HCT116 (cell line): ENCODE measurements around the gene LYPD5. TPM values are rescaled to one million over a fixed set of nuclear protein-coding genes. Genes with fewer than 3 reads are reported as not detected.

Experiments used
- ATAC-seq: fragments of 200-7000 bp; cut with Tn5 transposase; 2 replicates; pipeline ENCODE4 v1.9.1; 2020; ENCODE audit warnings: mild to moderate bottlenecking, moderate library complexity
- BruUV-seq: library from RNA; stranded (reverse); fragments of 400-500 nt; replicated peaks from 2 replicates; lab custom pipeline; 2021; lab: Mats Ljungman, UMichigan
- CTCF ChIA-PET: fragments of 300-600 bp; sonication (Branson Sonifier 250); formaldehyde crosslinking; loops from one replicate; lab custom pipeline; 2021; ENCODE audit warnings: antibody characterized with exemption; lab: Charles Lee
- POLR2A ChIA-PET: fragments of 300-600, 350-600 bp; sonication (Branson Sonifier 250); formaldehyde crosslinking; loops from one replicate; lab custom pipeline; 2021; ENCODE audit warnings: antibody characterized with exemption; lab: Charles Lee
- RAD21 ChIA-PET, 2 experiments: fragments of 300-600 bp; sonication (Branson Sonifier 250); formaldehyde crosslinking; loops; one replicate each; lab custom pipeline; 2023; ENCODE audit warnings: low total read pairs in 2 of 2; ENCODE audit not compliant: uncharacterized antibody in 2 of 2, unreplicated experiment in 2 of 2, low non-redundant PET in 1 of 2; lab: Charles Lee
- DNase-seq: peaks from one replicate; pipeline ENCODE4 v3.0.0-alpha.2; 2010; ENCODE audit warnings: low read depth, low spot score
- H2AFZ ChIP-seq: fragments of 200-600 bp; shearing (Covaris generic), sonication (generic); 2 replicates; pipeline ENCODE4 v1.6.1; 2017; ENCODE audit warnings: low read depth, mixed run types, mixed read lengths, antibody characterized with exemption, low read length; ENCODE audit not compliant: poor library complexity, severe bottlenecking
- H3K27ac ChIP-seq: 2 replicates; pipeline ENCODE4 v1.5.1; 2012; ENCODE audit warnings: low read depth, low read length
- H3K27me3 ChIP-seq: fragments of 200-600 bp; sonication (generic); 2 replicates; pipeline ENCODE4 v1.6.1; 2016; ENCODE audit warnings: mixed run types, low read length, mixed read lengths; ENCODE audit not compliant: insufficient read depth
- H3K36me3 ChIP-seq, 2 experiments: fragments of 200-500 bp in 1 of 2; fragments of 200-600 bp in 1 of 2; sonication (Bioruptor generic) in 1 of 2; sonication (generic) in 1 of 2; 2 replicates each; pipeline versions ENCODE4 v1.5.1 to v1.6.1; 2014 to 2016; ENCODE audit warnings: low read length in 2 of 2, inconsistent platforms in 1 of 2, mixed read lengths in 1 of 2, mixed run types in 1 of 2; ENCODE audit not compliant: insufficient read depth in 2 of 2, control insufficient read depth in 1 of 2
- H3K4me1 ChIP-seq, 2 experiments: fragments of 200-600 bp in 1 of 2; sonication (generic) in 1 of 2; 2 replicates each; pipeline versions ENCODE4 v1.5.1 to v1.6.1; 2012 to 2017; ENCODE audit warnings: low read length in 2 of 2, inconsistent platforms in 1 of 2, mild to moderate bottlenecking in 1 of 2, mixed read lengths in 1 of 2, mixed run types in 1 of 2, moderate library complexity in 1 of 2; ENCODE audit not compliant: insufficient read depth in 2 of 2, control insufficient read depth in 1 of 2
- H3K4me2 ChIP-seq: fragments of 200-600 bp; sonication (generic); 2 replicates; pipeline ENCODE4 v1.6.1; 2017; ENCODE audit warnings: mixed run types, low read length, mixed read lengths
- H3K4me3 ChIP-seq, 2 experiments: fragments of 200-600 bp in 1 of 2; sonication (generic) in 1 of 2; replicated peaks in 1 of 2; 2 replicates each; pipeline ENCODE4 v1.5.1; 2011 to 2016; ENCODE audit warnings: low read length in 2 of 2, control low read depth in 1 of 2, low read depth in 1 of 2, mild to moderate bottlenecking in 1 of 2, mixed read lengths in 1 of 2, mixed run types in 1 of 2
- H3K79me2 ChIP-seq: fragments of 200-600 bp; sonication (generic); 2 replicates; pipeline ENCODE4 v1.6.1; 2017; ENCODE audit warnings: mild to moderate bottlenecking, mixed run types, low read length, moderate library complexity, mixed read lengths; ENCODE audit not compliant: insufficient read depth
- H3K9ac ChIP-seq: fragments of 200-600 bp; sonication (generic); 2 replicates; pipeline ENCODE4 v1.6.1; 2016; ENCODE audit warnings: low read length, mixed read lengths
- H3K9me2 ChIP-seq: fragments of 200-600 bp; sonication (generic), shearing (Covaris generic); 2 replicates; pipeline ENCODE4 v1.6.1; 2017; ENCODE audit warnings: mixed run types, mild to moderate bottlenecking, moderate library complexity; ENCODE audit not compliant: insufficient read depth
- H3K9me3 ChIP-seq, 2 experiments: fragments of 200-500 bp in 1 of 2; fragments of 200-600 bp in 1 of 2; sonication (Bioruptor generic) in 1 of 2; sonication (generic) in 1 of 2; 2 replicates each; pipeline ENCODE4 v1.6.1; 2014 to 2017; ENCODE audit warnings: low read length in 2 of 2, mixed read lengths in 2 of 2, inconsistent platforms in 1 of 2, low read depth in 1 of 2, mild to moderate bottlenecking in 1 of 2, mixed run types in 1 of 2, moderate library complexity in 1 of 2; ENCODE audit not compliant: control insufficient read depth in 1 of 2, insufficient read depth in 1 of 2
- H4K20me1 ChIP-seq: fragments of 200-600 bp; sonication (generic), shearing (Covaris generic); 2 replicates; pipeline ENCODE4 v1.6.1; 2017; ENCODE audit warnings: mixed run types, mild to moderate bottlenecking, moderate library complexity; ENCODE audit not compliant: insufficient read depth
- CBX3 ChIP-seq: IDR thresholded peaks from 2 replicates; pipeline ENCODE4 v1.6.1; 2012; ENCODE audit warnings: low read depth
- CTCF ChIP-seq, 3 experiments: fragments of 200-600 bp in 1 of 3; sonication (generic) in 1 of 3; IDR thresholded peaks in 2 of 3; conservative IDR thresholded peaks in 1 of 3; 2 replicates each; pipeline ENCODE4 v1.5.1; 2012 to 2017; ENCODE audit warnings: low read depth in 2 of 3, low read length in 2 of 3, antibody characterized with exemption in 1 of 3, borderline replicate concordance in 1 of 3, control low read depth in 1 of 3, mild to moderate bottlenecking in 1 of 3, mixed read lengths in 1 of 3, mixed run types in 1 of 3, moderate library complexity in 1 of 3; ENCODE audit not compliant: insufficient read depth in 1 of 3
- EZH2 ChIP-seq: fragments of 200-600 bp; sonication (generic); IDR thresholded peaks from 2 replicates; pipeline ENCODE4 v1.6.1; 2017; ENCODE audit warnings: antibody characterized with exemption, mixed run types
- EZH2phosphoT487 ChIP-seq: fragments of 200-600 bp; IDR thresholded peaks from 2 replicates; pipeline ENCODE4 v1.6.1; 2018; ENCODE audit warnings: antibody characterized with exemption, borderline replicate concordance
- JUND ChIP-seq: IDR thresholded peaks from 2 replicates; pipeline ENCODE4 v1.6.1; 2012
- POLR2A ChIP-seq: IDR thresholded peaks from 2 replicates; pipeline ENCODE4 v1.7.0; 2011; ENCODE audit warnings: borderline replicate concordance; ENCODE audit not compliant: insufficient read depth, insufficient read length; ENCODE audit errors: extremely low read depth
- SIN3A ChIP-seq: IDR thresholded peaks from 2 replicates; pipeline ENCODE4 v1.6.1; 2012; ENCODE audit warnings: low read depth
- SRF ChIP-seq: IDR thresholded peaks from 2 replicates; pipeline ENCODE4 v1.6.1; 2012; ENCODE audit warnings: low read depth
- TCF7L2 ChIP-seq: IDR thresholded peaks from 2 replicates; pipeline ENCODE4 v1.7.0; 2011; ENCODE audit warnings: borderline replicate concordance, inconsistent platforms; ENCODE audit not compliant: insufficient read depth, insufficient read length; ENCODE audit errors: extremely low read depth
- ZNF274 ChIP-seq: fragments of 200-500 bp; sonication (Bioruptor generic); IDR thresholded peaks from 2 replicates; pipeline ENCODE4 v1.6.1; 2014; ENCODE audit warnings: mild to moderate bottlenecking, low read depth, low read length, inconsistent platforms
- intact Hi-C: fragments of 100-400 bp; cut with micrococcal nuclease; formaldehyde crosslinking; loops from 2 replicates; pipeline ENCODE4 v1.10.0; 2022
- total RNA-seq: library from RNA; stranded (reverse); gene quantifications from one replicate; pipeline ENCODE4 v1.2.1, GENCODE V29; 2021; ENCODE audit not compliant: unreplicated experiment

The LYPD5 gene
- total RNA-seq, 1 experiment from 2014 or later: 7.6 TPM

GRCh38 chr19:43749152-43749551 is 53.1 kb downstream of the LYPD5 start:
- ATAC-seq: no peak
- H3K79me2 ChIP-seq: peaks cover 55% of the 10 kb centered on the region
- intact Hi-C loops: no loop called here
- H3K4me3 ChIP-seq: no peak overlapping the region
- POLR2A ChIA-PET: no interaction called here
- no peak for TF ChIP-seq CTCF (IDR thresholded peaks at IDR 0.05 in 2 of 3, conservative IDR thresholded peaks at IDR 0.05 in 1 of 3; ENCODE audit: borderline replicate concordance in 1 of 3, insufficient read depth in 1 of 3, low read depth in 2 of 3, low read length in 2 of 3)
- TF ChIP-seq ZNF274: no peak
- TF ChIP-seq CBX3: no peak
- TF ChIP-seq SRF: no peak
- no peak for TF ChIP-seq EZH2phosphoT487
- TF ChIP-seq, all 23 proteins: peak for 0
- H3K27ac ChIP-seq: no peak overlapping the region
- BruUV-seq: no TSS peak
- H2AFZ ChIP-seq: no peak overlapping the region
- no peaks in the 10 kb centered on the region for H3K9me2 ChIP-seq
- no peaks in the 10 kb centered on the region for H4K20me1 ChIP-seq
- H3K27me3 ChIP-seq: no peaks in the 10 kb centered on the region
- H3K9me3 ChIP-seq: no peaks in the 10 kb centered on the region
- peaks cover 12 to 37% of the 10 kb centered on the region in 2 experiments for H3K4me1 ChIP-seq
- CTCF ChIA-PET: no interaction called here
- H3K4me2 ChIP-seq: no peak overlapping the region
- DNase-seq: no peak
- H3K36me3 ChIP-seq: peaks cover 41 to 54% of the 10 kb centered on the region in 2 experiments
- no peak overlapping the region for H3K9ac ChIP-seq
- RAD21 ChIA-PET: no interaction called here

- CTCF ChIA-PET: no interaction called here
- Histone ChIP-seq H3K9me3 (no peaks in the 10 kb centered on the region), H3K4me2 (no peak overlapping the region), H3K4me3 (no peak overlapping the region), H3K27ac (no peak overlapping the region), H2AFZ (no peak overlapping the region), H3K27me3 (no peaks in the 10 kb centered on the region), H4K20me1 (no peaks in the 10 kb centered on the region), H3K4me1 (peaks cover 12 to 35% of the 10 kb centered on the region in 2 experiments), H3K9me2 (no peaks in the 10 kb centered on the region), H3K79me2 (peaks cover 51% of the 10 kb centered on the region), H3K9ac (no peak overlapping the region), H3K36me3 (peaks cover 45 to 59% of the 10 kb centered on the region in 2 experiments)
- intact Hi-C loops: no loop called here
- DNase-seq (no peak), ATAC-seq (no peak)
- RAD21 ChIA-PET: no interaction called here
- no TSS peak for BruUV-seq
- TF ChIP-seq SIN3A (no peak), POLR2A (no peak), EZH2 (no peak), TCF7L2 (no peak), JUND (no peak)
- POLR2A ChIA-PET: no interaction called here
Measured at GRCh38 chr19:43748685-43749084, 53.6 kb downstream of the LYPD5 start.
